Measurements from ENCODE around the gene NAPG. TPM values are rescaled to one million over a fixed set of nuclear protein-coding genes. Genes with fewer than 3 reads are reported as not detected.

Gene NAPG
- total RNA-seq, 4 donors from 2014 or later = 13.8 to 29.6 (median 19.5) TPM

DNA sequence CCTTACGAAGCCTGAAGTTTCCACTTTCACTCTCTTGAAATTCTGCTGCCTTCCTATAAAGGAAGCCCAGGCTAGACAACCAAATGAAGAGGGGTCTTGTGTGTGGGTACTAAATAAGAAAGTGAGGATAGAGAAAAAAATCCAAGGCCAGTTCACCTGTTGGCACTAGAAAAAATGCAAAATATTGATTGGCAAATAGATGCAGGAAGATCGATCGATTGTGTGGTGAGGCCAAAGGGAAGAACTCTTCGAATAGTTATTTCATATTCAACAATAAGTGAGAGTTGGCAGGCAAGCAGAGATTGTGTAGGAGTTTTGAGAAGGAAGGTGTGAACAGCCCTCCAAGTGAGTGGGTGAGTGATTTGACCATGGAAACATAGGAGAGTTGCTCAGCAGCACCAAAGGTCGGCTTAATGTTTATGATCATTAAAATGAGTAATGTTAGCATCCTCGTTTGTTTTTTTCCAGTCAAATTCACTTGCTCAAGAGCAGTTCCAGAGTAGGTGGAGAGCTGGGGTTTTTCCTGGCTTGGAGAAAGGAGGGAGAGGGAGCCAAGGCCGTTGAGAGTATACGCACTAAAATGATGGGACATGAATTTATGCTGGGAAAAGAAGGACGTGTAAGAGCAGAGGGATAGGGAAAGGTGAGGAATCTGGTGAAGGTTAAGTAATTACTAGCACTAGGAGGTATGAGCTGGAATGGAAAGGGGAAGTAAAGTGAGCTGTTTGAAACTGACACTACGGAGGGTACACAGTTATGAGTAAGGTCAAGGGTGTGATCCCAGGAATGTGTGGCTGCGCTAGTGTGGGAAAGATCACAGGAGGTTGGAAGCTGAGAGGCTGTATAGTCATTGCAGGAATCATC is 1.1 kb upstream of the NAPG start:
- TF ChIP-seq, protein P1, sequence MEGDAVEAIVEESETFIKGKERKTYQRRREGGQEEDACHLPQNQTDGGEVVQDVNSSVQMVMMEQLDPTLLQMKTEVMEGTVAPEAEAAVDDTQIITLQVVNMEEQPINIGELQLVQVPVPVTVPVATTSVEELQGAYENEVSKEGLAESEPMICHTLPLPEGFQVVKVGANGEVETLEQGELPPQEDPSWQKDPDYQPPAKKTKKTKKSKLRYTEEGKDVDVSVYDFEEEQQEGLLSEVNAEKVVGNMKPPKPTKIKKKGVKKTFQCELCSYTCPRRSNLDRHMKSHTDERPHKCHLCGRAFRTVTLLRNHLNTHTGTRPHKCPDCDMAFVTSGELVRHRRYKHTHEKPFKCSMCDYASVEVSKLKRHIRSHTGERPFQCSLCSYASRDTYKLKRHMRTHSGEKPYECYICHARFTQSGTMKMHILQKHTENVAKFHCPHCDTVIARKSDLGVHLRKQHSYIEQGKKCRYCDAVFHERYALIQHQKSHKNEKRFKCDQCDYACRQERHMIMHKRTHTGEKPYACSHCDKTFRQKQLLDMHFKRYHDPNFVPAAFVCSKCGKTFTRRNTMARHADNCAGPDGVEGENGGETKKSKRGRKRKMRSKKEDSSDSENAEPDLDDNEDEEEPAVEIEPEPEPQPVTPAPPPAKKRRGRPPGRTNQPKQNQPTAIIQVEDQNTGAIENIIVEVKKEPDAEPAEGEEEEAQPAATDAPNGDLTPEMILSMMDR (IDR thresholded peaks at IDR 0.05 in 4 of 5, conservative IDR thresholded peaks at IDR 0.05 in 1 of 5) = no peak
- TF ChIP-seq POLR2A (IDR thresholded peaks at IDR 0.05) = no peak
- in situ Hi-C loops (cut with MboI; ENCODE audit: low sequenced_read_pairs in 4 of 4) = loop anchor here in 3 of 4 donors (5.0 to 25.0 kb wide), 4 partner anchors 552 to 937 kb away; no protein-coding TSS in a partner anchor

DNA sequence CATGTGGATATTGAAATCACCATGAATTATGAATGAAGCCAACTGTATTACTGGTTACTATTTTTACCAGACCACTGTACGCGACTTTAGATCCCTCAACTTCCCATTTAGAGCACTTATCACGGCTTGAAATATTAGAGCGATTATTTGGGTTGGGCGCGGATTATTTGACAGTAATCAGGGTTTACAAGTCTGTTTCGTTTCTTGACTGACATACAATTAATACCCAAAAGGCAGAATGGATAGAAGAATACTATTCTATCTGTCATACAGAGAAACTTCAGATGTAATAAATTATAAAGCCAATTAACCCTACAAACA is 496 bp upstream of the NAPG start:
- ATAC-seq (no peak), DNase-seq (no peak)
- Histone ChIP-seq H3K4me1 (peaks cover 11 to 15% of the 10 kb centered on the region in 2 donors), H3K27ac (peak overlapping the region; percentile 85 to 96 (median 89)), H3K4me3 (peak overlapping the region; percentile 73 to 99 (median 83)), H3K27me3 (no peaks in the 10 kb centered on the region), H3K36me3 (no peaks in the 10 kb centered on the region), H3K9me3 (no peaks in the 10 kb centered on the region)
- no peak for TF ChIP-seq POLR2A (IDR thresholded peaks at IDR 0.05)
- TF ChIP-seq, protein P1 (IDR thresholded peaks at IDR 0.05 in 4 of 5, conservative IDR thresholded peaks at IDR 0.05 in 1 of 5) = no peak
- in situ Hi-C loops (cut with MboI; ENCODE audit: low sequenced_read_pairs in 4 of 4) = loop anchor here in 2 of 4 donors (10.0 to 25.0 kb wide), 2 partner anchors 561 to 713 kb away; no protein-coding TSS in a partner anchor
- intact Hi-C loops (cut with DNase I; ENCODE audit: low total_unique reads) = loop anchor here (5.0 to 10.0 kb wide), 3 partner anchors 711 to 951 kb away; partner anchors contain the start of gene PPP4R1

More for the DNA sequence above, 1.1 kb upstream of the NAPG start:
- intact Hi-C loops (cut with DNase I; ENCODE audit: low total_unique reads) = loop anchor here (5.0 to 10.0 kb wide), 3 partner anchors 710 to 950 kb away; partner anchors contain the start of gene PPP4R1
- DNase-seq (no peak), ATAC-seq (no peak)
- H3K4me1 ChIP-seq = peaks cover 11 to 19% of the 10 kb centered on the region in 2 donors
- peak overlapping the region in 2 of 4 donors; percentile 85 to 96 for H3K27ac ChIP-seq
- H3K9me3 ChIP-seq = no peaks in the 10 kb centered on the region
- H3K36me3 ChIP-seq = no peaks in the 10 kb centered on the region
- H3K27me3 ChIP-seq = no peaks in the 10 kb centered on the region
- peak overlapping the region in 1 of 4 donors; percentile 77 for H3K4me3 ChIP-seq

DNA sequence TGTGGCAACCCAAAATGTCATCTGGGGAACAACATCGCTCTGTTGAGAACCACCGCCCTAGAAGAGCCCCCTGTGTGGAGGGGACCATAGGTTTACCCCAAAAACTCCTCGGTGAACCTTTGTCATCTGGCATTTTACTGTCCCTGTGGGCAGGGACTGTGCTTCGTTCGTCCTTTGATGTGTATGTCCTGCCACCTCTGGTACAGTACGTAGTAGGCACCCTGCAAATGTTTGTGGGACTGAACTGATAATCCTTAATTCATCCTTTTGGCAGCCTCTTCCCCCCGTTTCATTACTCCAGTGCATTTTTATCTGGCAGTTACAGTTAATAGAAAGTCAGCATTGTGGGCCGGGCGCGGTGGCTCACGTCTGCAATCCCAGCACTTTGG is 728 bp downstream of the NAPG start:
- Histone ChIP-seq H3K27ac (peak overlapping the region; percentile 85 to 96 (median 89)), H3K27me3 (no peaks in the 10 kb centered on the region), H3K4me3 (peak overlapping the region; percentile 73 to 99 (median 83)), H3K36me3 (no peaks in the 10 kb centered on the region), H3K9me3 (no peaks in the 10 kb centered on the region), H3K4me1 (peaks cover 19 to 27% of the 10 kb centered on the region in 2 donors)
- in situ Hi-C loops (cut with MboI; ENCODE audit: low sequenced_read_pairs in 4 of 4) (loop anchor here in 2 of 4 donors (10.0 to 25.0 kb wide), 2 partner anchors 562 to 714 kb away; no protein-coding TSS in a partner anchor), intact Hi-C loops (cut with DNase I; ENCODE audit: low total_unique reads) (loop anchor here (5.0 to 10.0 kb wide), 3 partner anchors 712 to 952 kb away; partner anchors contain the start of gene PPP4R1)
- ATAC-seq (peak in 1 of 2 donors; percentile 19), DNase-seq (no peak)
- TF ChIP-seq, protein P1 (IDR thresholded peaks at IDR 0.05 in 4 of 5, conservative IDR thresholded peaks at IDR 0.05 in 1 of 5) = no peak
- TF ChIP-seq POLR2A (IDR thresholded peaks at IDR 0.05) = no peak

DNA sequence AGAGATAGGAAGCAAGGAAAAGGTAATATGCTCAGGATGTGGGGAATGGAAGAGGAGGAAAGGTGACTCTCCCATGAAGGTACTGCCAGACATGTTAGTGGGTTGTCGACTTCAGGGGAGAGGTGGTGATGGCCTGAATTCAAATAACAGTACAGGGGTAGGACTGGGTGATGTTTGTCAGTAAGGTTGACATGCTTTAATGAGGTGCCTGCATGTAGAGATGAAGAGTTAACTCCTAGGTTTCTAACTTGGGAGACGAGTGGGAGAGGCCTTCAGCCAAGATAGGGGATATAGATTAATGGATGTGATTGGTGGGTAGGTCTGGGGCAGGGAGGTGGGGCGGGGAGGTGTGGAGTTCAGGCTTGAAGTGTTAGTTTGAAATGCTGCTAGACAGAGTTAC is 2.6 kb downstream of the NAPG start:
- no peak overlapping the region for H3K27ac ChIP-seq
- H3K4me1 ChIP-seq = peaks cover 19 to 27% of the 10 kb centered on the region in 2 donors
- TF ChIP-seq, protein P1 (IDR thresholded peaks at IDR 0.05 in 4 of 5, conservative IDR thresholded peaks at IDR 0.05 in 1 of 5) = no peak
- TF ChIP-seq POLR2A (IDR thresholded peaks at IDR 0.05) = no peak
- H3K4me3 ChIP-seq = no peak overlapping the region
- no peaks in the 10 kb centered on the region for H3K27me3 ChIP-seq
- no peak for DNase-seq
- in situ Hi-C loops (cut with MboI; ENCODE audit: low sequenced_read_pairs in 4 of 4) = loop anchor here in 2 of 4 donors (10.0 to 25.0 kb wide), 2 partner anchors 564 to 716 kb away; no protein-coding TSS in a partner anchor
- no peaks in the 10 kb centered on the region for H3K9me3 ChIP-seq
- ATAC-seq = no peak
- no peaks in the 10 kb centered on the region for H3K36me3 ChIP-seq
- intact Hi-C loops (cut with DNase I; ENCODE audit: low total_unique reads) = loop anchor here (5.0 to 10.0 kb wide), 3 partner anchors 714 to 954 kb away; partner anchors contain the start of gene PPP4R1
